Immature natural killer cell (primary cell): ENCODE data around the gene TNFRSF4. TPM values are rescaled to one million over a fixed set of nuclear protein-coding genes. Genes with fewer than 3 reads are reported as not detected.

Experiments used
- DNase-seq, 3 donors: peaks; one replicate each; pipeline ENCODE4 v3.0.0; 2022; ENCODE audit warnings: mixed read lengths in 1 of 3
- H3K27ac Mint-ChIP-seq, 6 donors: one replicate each; pipeline ENCODE4 v1.8.0; 2020; ENCODE audit warnings: mixed read lengths in 6 of 6, mild to moderate bottlenecking in 5 of 6, inconsistent platforms in 4 of 6, moderate library complexity in 3 of 6
- H3K27me3 Mint-ChIP-seq, 3 donors: one replicate each; pipeline ENCODE4 v1.8.0; 2020 to 2021; ENCODE audit warnings: low read depth in 3 of 3, mild to moderate bottlenecking in 3 of 3, mixed read lengths in 3 of 3, moderate library complexity in 3 of 3, inconsistent platforms in 1 of 3
- H3K36me3 Mint-ChIP-seq, 3 donors: one replicate each; pipeline ENCODE4 v1.8.0; 2020; ENCODE audit warnings: mixed read lengths in 3 of 3, inconsistent platforms in 2 of 3, mild to moderate bottlenecking in 2 of 3
- H3K4me1 Mint-ChIP-seq, 2 donors: one replicate each; pipeline ENCODE4 v1.8.0; 2020; ENCODE audit warnings: inconsistent platforms in 2 of 2, mild to moderate bottlenecking in 2 of 2, mixed read lengths in 2 of 2, moderate library complexity in 1 of 2
- H3K4me3 Mint-ChIP-seq, 5 donors: one replicate each; pipeline ENCODE4 v1.8.0; 2020; ENCODE audit warnings: mild to moderate bottlenecking in 5 of 5, mixed read lengths in 5 of 5, inconsistent platforms in 3 of 5, moderate library complexity in 3 of 5
- H3K9me3 Mint-ChIP-seq, 6 donors: one replicate each; pipeline ENCODE4 v1.8.0; 2020; ENCODE audit warnings: mild to moderate bottlenecking in 6 of 6, mixed read lengths in 6 of 6, inconsistent platforms in 4 of 6, moderate library complexity in 3 of 6
- polyA plus RNA-seq, 3 donors: library from polyadenylated mRNA; unstranded; fragments of 300-500 nt; fragmentation: Illumina TruSeq; gene quantifications; one replicate each; pipeline ENCODE4 v1.2.3, GENCODE V29; 2021

TNFRSF4 gene
- polyA plus RNA-seq, 3 donors from 2014 or later: 7.6 to 16.3 (median 12.1) TPM

GRCh38 chr1:1241588-1242219, 27.8 kb upstream of the TNFRSF4 start:
- H3K36me3 Mint-ChIP-seq: no peaks in the 10 kb centered on the region
- H3K9me3 Mint-ChIP-seq: no peaks in the 10 kb centered on the region
- H3K27ac Mint-ChIP-seq: no peak overlapping the region
- no peaks in the 10 kb centered on the region for H3K4me1 Mint-ChIP-seq
- H3K4me3 Mint-ChIP-seq: no peak overlapping the region
- DNase-seq: no peak
- H3K27me3 Mint-ChIP-seq: no peaks in the 10 kb centered on the region

GRCh38 chr1:1240822-1241587, 27.1 kb upstream of the TNFRSF4 start:
- Mint-ChIP-seq H3K27me3 (no peaks in the 10 kb centered on the region), H3K27ac (no peak overlapping the region)

GRCh38 chr1:1240348-1240732, 26.4 kb upstream of the TNFRSF4 start:
- Mint-ChIP-seq H3K4me3 (no peak overlapping the region), H3K27me3 (no peaks in the 10 kb centered on the region), H3K36me3 (no peaks in the 10 kb centered on the region), H3K4me1 (no peaks in the 10 kb centered on the region), H3K9me3 (no peaks in the 10 kb centered on the region), H3K27ac (no peak overlapping the region)
- DNase-seq: no peak

More at GRCh38 chr1:1240822-1241587, 27.1 kb upstream of the TNFRSF4 start:
- Mint-ChIP-seq H3K36me3 (no peaks in the 10 kb centered on the region), H3K9me3 (no peaks in the 10 kb centered on the region), H3K4me3 (no peak overlapping the region), H3K4me1 (no peaks in the 10 kb centered on the region)
- DNase-seq: no peak

DNA sequence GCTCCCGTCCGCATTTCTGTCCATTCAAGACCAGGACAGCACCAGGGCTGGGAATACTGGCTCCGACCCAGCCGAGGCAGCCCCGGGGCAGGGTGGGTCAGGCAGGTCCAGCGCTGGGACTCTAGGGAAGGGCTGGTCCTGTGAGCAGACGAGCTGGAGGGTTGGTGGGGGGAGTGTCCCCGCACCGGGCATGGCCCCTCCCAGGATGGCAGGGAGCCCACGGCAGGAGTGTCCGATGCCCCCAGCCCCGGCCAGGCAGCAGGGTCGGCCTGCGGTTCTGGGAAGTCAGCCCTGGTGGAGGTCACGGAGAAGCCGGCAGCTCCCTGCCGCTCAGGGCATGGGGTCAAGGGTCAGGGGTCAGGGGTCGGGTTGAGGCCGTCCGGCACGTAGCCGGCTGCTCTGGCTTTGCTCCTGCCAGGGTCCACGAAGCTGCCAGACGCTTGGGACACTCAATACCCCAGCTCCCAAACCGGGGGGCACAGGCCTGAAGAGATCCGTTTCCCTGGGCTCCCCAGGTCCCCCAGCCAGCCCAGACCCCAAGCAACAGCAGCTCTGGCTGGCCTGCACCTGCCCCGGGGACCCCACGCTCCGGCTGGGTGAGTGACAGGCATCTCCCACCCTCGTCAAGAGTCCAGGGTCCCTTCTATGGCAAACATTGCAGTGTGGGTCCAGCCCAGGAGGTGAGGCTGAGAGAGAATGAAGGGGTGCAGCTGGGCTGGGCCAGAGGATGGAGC, 25.8 kb upstream of the TNFRSF4 start:
- no peaks in the 10 kb centered on the region for H3K9me3 Mint-ChIP-seq
- H3K4me3 Mint-ChIP-seq: no peak overlapping the region
- H3K36me3 Mint-ChIP-seq: no peaks in the 10 kb centered on the region
- H3K4me1 Mint-ChIP-seq: no peaks in the 10 kb centered on the region
- no peak overlapping the region for H3K27ac Mint-ChIP-seq
- H3K27me3 Mint-ChIP-seq: no peaks in the 10 kb centered on the region
- no peak for DNase-seq

DNA sequence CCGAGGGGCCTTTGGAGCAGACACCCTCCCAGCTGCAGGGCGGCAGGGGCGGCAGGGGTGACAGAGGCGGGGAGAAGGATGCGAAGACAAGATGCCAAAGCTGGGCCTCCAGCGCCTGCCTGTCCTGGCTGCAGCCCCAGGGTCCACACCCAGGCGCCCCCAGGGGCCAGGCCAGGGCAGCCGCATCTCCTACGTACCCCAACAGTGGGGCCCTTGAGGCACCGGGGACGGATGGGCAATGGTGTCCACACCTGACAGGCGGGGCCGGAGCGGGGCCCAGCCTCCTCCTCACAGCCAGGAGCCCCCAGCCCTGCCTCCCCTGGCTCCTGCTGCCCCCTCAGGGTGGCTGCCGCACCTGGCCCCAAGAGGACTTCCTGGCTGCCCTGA, 25.3 kb upstream of the TNFRSF4 start:
- no peak overlapping the region for H3K27ac Mint-ChIP-seq

DNA sequence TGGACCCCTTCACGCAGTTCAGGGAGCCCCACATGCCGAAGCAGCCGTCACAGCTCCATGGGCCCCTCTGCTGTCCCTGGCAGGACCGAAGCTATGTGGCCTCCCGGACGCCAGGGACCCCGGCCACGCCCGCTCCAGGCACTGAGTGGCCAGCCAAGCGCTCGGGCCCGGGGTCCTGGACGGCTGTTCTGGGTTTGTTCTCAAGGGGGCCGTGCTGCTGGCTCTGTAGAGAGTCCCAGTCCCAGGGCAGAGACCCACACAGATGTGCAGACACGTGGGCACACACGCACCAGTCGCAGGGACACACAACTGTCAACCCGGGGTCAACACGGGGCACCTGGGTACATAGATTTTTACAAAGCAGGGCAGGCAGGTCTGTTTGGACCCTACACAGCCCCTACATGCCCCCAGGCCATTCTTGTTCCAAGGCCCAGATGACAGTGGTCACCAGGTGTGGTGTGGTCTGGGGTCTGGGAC, 24.8 kb upstream of the TNFRSF4 start:
- no peak for DNase-seq
- H3K27ac Mint-ChIP-seq: no peak overlapping the region
- no peak overlapping the region for H3K4me3 Mint-ChIP-seq
- H3K4me1 Mint-ChIP-seq: peaks cover 9 to 10% of the 10 kb centered on the region in 2 donors
- H3K9me3 Mint-ChIP-seq: no peaks in the 10 kb centered on the region
- peaks cover 0 to 3% (median 0%) of the 10 kb centered on the region in 3 donors for H3K36me3 Mint-ChIP-seq
- H3K27me3 Mint-ChIP-seq: peaks cover under 1 to 6% (median under 1%) of the 10 kb centered on the region in 3 donors

More for the DNA sequence above, 25.3 kb upstream of the TNFRSF4 start:
- H3K4me1 Mint-ChIP-seq: peaks cover 4 to 5% of the 10 kb centered on the region in 2 donors
- H3K36me3 Mint-ChIP-seq: no peaks in the 10 kb centered on the region
- peaks cover 0 to 2% (median 0%) of the 10 kb centered on the region in 3 donors for H3K27me3 Mint-ChIP-seq
- H3K4me3 Mint-ChIP-seq: no peak overlapping the region
- no peak for DNase-seq
- H3K9me3 Mint-ChIP-seq: no peaks in the 10 kb centered on the region

DNA sequence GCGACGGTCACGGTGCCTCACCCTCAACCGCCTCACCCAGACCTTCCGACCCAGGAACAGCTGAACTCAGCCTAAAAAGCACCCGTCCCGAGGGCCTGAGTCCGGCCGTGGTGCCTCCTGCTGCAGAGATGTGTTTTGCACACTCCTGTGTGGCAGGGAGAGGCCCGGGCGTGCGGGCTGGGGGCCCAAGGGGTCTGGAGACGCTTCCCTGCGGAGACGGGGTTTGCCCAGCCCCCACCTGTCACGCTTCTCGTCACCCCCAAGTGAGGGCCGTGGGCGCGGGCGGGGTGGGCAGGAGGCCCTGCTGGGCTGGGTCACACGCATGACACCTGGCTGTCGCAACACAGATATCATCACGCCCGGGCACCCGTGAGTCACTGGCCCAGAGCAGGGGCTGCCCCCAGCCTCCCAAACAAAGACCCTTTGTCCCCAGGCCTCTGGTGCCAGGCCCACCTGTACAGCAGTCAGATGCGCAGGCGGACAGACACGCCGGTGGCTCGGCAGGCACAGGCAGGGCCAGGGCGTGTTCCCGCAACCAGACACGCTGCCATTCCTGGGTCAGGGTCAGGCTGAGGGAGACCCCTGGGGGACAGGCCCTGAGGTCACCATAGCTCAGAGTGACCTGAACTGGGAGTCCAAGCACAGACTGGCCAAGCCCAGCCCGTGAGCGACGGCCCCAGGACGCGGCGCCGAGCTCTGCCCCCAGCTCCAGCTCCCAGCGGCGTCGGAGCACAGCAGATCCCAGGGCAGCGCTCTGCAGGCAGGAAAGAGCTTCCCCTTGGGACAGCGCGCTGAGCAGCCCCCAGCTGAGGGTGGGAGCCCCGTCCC, 24.1 kb upstream of the TNFRSF4 start:
- Mint-ChIP-seq H3K27ac (no peak overlapping the region), H3K36me3 (peaks cover 0 to 6% (median 0%) of the 10 kb centered on the region in 3 donors), H3K27me3 (peaks cover 3 to 9% (median 6%) of the 10 kb centered on the region in 3 donors), H3K9me3 (no peaks in the 10 kb centered on the region), H3K4me3 (no peak overlapping the region), H3K4me1 (peaks cover 13 to 16% of the 10 kb centered on the region in 2 donors)
- DNase-seq: no peak

GRCh38 chr1:1236945-1237873, 23.3 kb upstream of the TNFRSF4 start:
- Mint-ChIP-seq H3K9me3 (no peaks in the 10 kb centered on the region), H3K4me3 (no peak overlapping the region), H3K27me3 (peaks cover 3 to 9% (median 9%) of the 10 kb centered on the region in 3 donors), H3K36me3 (peaks cover 0 to 6% (median 0%) of the 10 kb centered on the region in 3 donors), H3K27ac (peak overlapping the region in 1 of 6 donors; percentile 20), H3K4me1 (peaks cover 13 to 16% of the 10 kb centered on the region in 2 donors)
- DNase-seq: no peak

DNA sequence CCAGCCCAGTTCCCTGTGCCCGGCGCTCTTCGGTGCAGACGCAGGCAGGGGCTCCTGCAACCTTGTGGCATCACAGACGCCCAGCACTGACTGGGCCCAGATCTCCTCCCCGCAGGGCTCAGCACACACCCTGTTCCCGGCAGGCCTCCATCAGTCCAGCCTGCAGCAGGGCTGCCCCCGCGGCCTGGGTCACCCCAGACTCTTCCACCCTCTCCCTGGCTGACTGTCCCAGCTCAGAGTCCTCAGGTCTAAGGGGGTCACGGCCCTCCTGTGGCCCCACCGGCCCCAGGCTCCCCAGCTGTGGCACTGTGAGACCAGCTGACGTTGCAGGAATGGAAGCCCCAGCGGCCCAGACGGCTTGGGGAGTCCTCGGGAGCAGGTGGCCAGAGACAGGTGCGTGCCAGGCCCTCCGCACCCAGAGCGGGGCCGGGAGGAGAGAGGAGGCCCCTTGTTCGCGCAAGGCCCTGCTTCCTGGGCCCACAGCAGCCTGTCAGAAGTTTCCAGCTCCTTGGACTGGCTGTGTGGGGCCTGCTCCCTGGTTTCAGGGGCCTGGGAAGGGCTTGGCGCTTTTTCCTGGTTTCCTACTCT, 22.3 kb upstream of the TNFRSF4 start:
- no peaks in the 10 kb centered on the region for H3K9me3 Mint-ChIP-seq
- peaks cover 0 to 6% (median 0%) of the 10 kb centered on the region in 3 donors for H3K36me3 Mint-ChIP-seq
- no peak overlapping the region for H3K4me3 Mint-ChIP-seq
- H3K27ac Mint-ChIP-seq: peak overlapping the region in 1 of 6 donors; percentile 20
- DNase-seq: no peak
- peaks cover 5 to 11% (median 10%) of the 10 kb centered on the region in 3 donors for H3K27me3 Mint-ChIP-seq
- peaks cover 13 to 16% of the 10 kb centered on the region in 2 donors for H3K4me1 Mint-ChIP-seq

- no peaks in the 10 kb centered on the region for H3K9me3 Mint-ChIP-seq
These were observed 21.2 kb upstream of the TNFRSF4 start for GRCh38 chr1:1235016-1235744.

GRCh38 chr1:1234180-1234808, 20.3 kb upstream of the TNFRSF4 start:
- H3K36me3 Mint-ChIP-seq: peaks cover 0 to 10% (median 0%) of the 10 kb centered on the region in 3 donors
- H3K4me1 Mint-ChIP-seq: peaks cover 32 to 36% of the 10 kb centered on the region in 2 donors
- DNase-seq: no peak
- peak overlapping the region; percentile 59 to 87 (median 78) for H3K4me3 Mint-ChIP-seq
- no peaks in the 10 kb centered on the region for H3K9me3 Mint-ChIP-seq
- peak overlapping the region in 5 of 6 donors; percentile 30 to 74 (median 45) for H3K27ac Mint-ChIP-seq
- H3K27me3 Mint-ChIP-seq: peaks cover 8 to 18% (median 14%) of the 10 kb centered on the region in 3 donors

More at GRCh38 chr1:1235016-1235744, 21.2 kb upstream of the TNFRSF4 start:
- DNase-seq: no peak
- peaks cover 23 to 27% of the 10 kb centered on the region in 2 donors for H3K4me1 Mint-ChIP-seq
- H3K4me3 Mint-ChIP-seq: peak overlapping the region in 1 of 5 donors; percentile 38
- no peak overlapping the region for H3K27ac Mint-ChIP-seq
- peaks cover 0 to 6% (median 0%) of the 10 kb centered on the region in 3 donors for H3K36me3 Mint-ChIP-seq
- peaks cover 8 to 18% (median 14%) of the 10 kb centered on the region in 3 donors for H3K27me3 Mint-ChIP-seq
